ENCODE data around the gene ATP13A2.

- TF ChIP-seq, protein P1, sequence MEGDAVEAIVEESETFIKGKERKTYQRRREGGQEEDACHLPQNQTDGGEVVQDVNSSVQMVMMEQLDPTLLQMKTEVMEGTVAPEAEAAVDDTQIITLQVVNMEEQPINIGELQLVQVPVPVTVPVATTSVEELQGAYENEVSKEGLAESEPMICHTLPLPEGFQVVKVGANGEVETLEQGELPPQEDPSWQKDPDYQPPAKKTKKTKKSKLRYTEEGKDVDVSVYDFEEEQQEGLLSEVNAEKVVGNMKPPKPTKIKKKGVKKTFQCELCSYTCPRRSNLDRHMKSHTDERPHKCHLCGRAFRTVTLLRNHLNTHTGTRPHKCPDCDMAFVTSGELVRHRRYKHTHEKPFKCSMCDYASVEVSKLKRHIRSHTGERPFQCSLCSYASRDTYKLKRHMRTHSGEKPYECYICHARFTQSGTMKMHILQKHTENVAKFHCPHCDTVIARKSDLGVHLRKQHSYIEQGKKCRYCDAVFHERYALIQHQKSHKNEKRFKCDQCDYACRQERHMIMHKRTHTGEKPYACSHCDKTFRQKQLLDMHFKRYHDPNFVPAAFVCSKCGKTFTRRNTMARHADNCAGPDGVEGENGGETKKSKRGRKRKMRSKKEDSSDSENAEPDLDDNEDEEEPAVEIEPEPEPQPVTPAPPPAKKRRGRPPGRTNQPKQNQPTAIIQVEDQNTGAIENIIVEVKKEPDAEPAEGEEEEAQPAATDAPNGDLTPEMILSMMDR (IDR thresholded peaks at IDR 0.05 in 4 of 5, conservative IDR thresholded peaks at IDR 0.05 in 1 of 5) = no peak
- TF ChIP-seq POLR2A (IDR thresholded peaks at IDR 0.05) = no peak
Measured at GRCh38 chr1:17009706-17010105, 2.0 kb downstream of the ATP13A2 start.
